ENCODE measurements around the gene FHOD3.

FHOD3 gene

DNA sequence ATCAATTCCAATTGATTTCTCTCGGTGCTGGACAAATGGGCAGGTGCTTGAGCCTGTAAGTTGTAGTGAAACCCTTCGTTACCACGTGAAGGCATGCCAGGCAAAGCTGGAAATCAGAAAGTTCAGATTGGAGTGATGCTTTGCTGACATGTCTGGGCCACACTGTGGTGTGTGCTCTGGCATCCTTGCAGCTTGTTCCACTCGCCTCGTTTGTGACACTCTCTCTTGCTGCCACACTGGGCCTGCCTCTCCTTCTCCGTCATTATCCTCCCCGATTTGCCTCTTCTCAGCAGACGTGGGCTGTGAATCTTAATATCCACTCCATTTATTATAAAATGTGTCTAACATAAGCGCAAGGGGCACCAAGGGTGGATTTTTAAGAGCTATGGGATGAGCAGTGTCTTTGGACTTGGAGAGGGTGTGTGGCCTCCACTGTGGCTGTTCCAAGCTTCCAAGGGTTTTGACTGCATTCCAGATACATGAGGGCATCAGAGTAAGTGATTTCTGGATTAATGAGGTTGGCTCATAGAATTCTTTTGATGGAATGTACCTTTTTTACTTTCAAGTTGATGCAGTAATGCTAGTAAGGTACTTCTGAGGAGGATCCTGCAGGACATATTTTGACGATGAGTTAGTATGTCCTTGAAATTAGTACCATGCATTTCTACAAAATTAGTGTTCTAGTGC lies 292.5 kb downstream of the FHOD3 start:
- TF ChIP-seq, protein P1, sequence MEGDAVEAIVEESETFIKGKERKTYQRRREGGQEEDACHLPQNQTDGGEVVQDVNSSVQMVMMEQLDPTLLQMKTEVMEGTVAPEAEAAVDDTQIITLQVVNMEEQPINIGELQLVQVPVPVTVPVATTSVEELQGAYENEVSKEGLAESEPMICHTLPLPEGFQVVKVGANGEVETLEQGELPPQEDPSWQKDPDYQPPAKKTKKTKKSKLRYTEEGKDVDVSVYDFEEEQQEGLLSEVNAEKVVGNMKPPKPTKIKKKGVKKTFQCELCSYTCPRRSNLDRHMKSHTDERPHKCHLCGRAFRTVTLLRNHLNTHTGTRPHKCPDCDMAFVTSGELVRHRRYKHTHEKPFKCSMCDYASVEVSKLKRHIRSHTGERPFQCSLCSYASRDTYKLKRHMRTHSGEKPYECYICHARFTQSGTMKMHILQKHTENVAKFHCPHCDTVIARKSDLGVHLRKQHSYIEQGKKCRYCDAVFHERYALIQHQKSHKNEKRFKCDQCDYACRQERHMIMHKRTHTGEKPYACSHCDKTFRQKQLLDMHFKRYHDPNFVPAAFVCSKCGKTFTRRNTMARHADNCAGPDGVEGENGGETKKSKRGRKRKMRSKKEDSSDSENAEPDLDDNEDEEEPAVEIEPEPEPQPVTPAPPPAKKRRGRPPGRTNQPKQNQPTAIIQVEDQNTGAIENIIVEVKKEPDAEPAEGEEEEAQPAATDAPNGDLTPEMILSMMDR (IDR thresholded peaks at IDR 0.05; ENCODE audit: extremely low read depth, missing control alignments): no peak
- no peak for DNase-seq (ENCODE audit: low spot score)

DNA sequence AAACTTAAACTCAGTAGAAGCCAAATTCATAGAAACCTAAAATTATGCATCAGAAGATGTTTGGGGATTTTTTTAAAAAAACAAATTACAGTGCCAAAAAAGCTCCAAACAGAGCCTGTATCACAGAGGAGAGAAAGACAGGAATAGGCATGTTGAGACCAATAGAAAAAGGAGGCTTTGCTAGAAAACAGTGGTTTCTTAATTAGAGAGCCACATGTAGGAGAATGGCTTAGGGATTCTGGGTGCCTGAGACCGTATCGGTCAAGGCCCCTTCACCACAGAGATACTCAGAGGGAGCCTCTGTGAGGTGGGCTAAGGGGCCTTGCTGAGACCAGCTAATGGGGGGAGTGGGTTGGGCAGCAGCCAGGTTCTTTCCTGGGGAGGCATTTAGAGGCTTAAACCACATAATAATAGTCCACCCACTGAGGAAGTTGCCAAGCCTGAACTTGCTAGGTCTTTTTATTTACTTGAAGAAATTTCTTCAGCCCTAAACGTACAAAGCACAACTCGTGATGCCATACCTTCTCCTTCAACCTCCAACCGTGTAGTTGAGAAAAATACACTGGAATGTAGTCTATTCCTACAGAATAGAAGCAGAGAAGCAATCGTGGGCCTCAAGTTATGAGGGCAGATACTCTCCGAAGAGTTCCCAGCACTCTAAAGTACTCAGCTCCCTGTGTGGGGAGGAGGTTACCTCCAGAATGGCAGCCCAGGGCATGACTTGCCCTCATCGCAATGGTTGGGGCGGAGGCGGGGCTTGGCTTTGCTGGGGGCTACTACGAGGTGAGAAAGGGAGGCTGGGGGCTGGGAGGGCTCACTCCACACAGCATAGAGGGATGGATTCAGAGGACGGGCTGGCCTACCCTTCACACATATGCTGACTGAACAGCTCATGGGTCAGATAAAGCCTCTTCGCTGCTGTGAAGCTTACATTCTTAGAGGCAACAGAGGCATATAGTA lies 293.4 kb downstream of the FHOD3 start:
- no peak for DNase-seq (ENCODE audit: low spot score)
- TF ChIP-seq, protein P1 (IDR thresholded peaks at IDR 0.05; ENCODE audit: extremely low read depth, missing control alignments): no peak

DNA sequence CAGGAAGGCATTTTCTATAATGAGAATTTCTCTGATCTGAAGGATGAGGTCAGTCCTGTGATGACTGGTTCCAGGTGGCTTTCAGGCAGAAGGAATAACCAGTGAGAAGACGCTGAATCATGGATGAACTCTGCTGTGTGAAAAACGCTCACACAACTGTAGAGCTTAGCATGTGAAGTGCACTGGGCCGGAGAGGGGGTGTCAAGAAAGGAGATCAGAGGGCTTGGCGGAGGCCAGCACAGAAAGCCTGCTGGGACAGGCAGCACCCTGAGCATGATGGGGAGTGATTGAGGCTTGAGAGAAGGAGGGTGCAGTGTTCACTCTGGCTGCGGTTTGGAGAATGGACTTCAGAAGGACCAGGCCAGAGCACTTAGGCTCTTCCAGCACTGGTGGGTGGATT lies 294.8 kb downstream of the FHOD3 start:
- no peak for DNase-seq (ENCODE audit: low spot score)
- TF ChIP-seq, protein P1 (IDR thresholded peaks at IDR 0.05; ENCODE audit: extremely low read depth, missing control alignments): no peak

DNA sequence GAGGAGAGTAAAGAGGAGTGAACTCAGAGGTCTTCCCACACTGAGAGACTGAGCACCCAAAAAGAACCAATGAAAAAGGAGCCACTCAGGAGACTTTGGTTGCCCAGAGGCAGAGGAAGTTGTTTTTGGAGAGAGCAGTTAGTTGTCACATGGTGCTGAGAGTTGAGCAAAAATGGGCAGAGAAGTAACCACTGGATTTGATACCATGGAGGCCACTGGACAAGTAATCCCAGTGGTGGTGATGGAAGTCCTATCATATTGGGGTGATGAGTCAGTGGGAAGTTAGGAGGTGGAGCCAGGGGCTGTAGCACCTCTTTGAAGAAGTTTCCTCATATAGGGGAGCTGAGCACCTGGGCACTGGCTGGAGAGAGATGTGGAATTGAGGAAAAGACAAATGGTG lies 295.5 kb downstream of the FHOD3 start:
- DNase-seq (ENCODE audit: low spot score): no peak
- TF ChIP-seq, protein P1 (IDR thresholded peaks at IDR 0.05; ENCODE audit: extremely low read depth, missing control alignments): no peak

DNA sequence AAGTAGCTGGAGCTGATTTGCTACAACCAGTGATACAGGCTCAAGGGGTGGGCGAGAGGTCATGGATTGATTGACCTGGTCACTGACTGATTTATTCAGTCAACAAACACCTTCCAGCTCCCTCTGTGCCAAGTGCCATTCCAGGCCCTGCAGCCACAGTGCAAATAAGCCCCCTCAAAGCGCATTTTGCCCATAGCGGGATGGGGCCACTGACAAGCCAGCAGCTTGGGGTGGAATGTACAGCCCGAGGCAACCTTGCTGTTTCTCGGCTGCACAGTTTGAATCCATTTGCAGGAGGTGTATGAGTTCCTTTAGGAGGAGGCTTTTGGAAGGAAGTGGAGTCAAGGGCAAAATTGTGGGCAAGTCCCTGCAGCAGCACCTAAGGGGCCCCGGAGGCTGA lies 296.1 kb downstream of the FHOD3 start:
- no peak for DNase-seq (ENCODE audit: low spot score)
- TF ChIP-seq, protein P1 (IDR thresholded peaks at IDR 0.05; ENCODE audit: extremely low read depth, missing control alignments): no peak

DNA sequence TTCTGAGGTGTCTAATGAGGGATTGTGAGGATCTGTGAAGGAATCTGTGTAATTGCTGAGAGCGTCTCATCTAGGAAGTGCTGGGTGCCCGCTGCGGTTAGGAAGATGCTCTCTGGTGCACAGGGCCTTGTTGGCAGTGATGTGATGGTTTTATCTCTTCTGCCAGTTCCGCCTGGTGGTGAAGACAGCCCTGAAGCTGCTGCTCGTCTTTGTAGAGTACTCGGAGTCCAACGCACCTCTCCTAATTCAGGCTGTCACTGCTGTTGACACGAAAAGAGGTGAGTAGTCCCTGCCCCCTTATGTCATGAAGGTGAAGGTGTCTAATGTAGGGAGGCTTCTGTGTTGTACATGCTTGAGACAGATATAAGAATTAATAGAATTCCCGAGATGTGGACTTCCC lies 297.1 kb downstream of the FHOD3 start:
- no peak for DNase-seq (ENCODE audit: low spot score)
- TF ChIP-seq, protein P1 (IDR thresholded peaks at IDR 0.05; ENCODE audit: extremely low read depth, missing control alignments): no peak

Measured in GM20000 (cell line).